ENCODE data around the gene TMEM131.

The TMEM131 gene

DNA sequence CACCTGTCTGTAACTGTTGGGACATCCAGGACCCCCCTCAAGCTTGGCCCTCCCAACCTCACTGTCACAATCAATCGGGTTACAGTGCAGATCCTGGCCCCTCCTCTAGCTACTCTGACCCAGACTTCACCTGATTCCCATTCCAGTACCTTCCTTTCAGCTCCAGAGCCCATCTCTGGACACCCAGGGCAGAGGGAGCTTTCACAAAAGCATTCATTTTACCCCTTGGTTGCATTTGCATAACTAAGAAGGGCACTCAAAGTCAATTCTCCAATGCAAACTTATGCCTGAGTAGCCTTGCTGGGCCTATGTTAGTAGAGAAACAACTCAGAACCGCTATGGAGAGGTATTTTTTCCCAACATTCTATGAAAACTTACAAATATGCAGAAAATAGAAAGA lies 275.0 kb downstream of the TMEM131 start:
- TF ChIP-seq, protein P1, sequence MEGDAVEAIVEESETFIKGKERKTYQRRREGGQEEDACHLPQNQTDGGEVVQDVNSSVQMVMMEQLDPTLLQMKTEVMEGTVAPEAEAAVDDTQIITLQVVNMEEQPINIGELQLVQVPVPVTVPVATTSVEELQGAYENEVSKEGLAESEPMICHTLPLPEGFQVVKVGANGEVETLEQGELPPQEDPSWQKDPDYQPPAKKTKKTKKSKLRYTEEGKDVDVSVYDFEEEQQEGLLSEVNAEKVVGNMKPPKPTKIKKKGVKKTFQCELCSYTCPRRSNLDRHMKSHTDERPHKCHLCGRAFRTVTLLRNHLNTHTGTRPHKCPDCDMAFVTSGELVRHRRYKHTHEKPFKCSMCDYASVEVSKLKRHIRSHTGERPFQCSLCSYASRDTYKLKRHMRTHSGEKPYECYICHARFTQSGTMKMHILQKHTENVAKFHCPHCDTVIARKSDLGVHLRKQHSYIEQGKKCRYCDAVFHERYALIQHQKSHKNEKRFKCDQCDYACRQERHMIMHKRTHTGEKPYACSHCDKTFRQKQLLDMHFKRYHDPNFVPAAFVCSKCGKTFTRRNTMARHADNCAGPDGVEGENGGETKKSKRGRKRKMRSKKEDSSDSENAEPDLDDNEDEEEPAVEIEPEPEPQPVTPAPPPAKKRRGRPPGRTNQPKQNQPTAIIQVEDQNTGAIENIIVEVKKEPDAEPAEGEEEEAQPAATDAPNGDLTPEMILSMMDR (conservative IDR thresholded peaks at IDR 0.05; ENCODE audit: low read length): no peak
- H3K4me3 ChIP-seq (ENCODE audit: low read length): no peak overlapping the region
- no peak for DNase-seq (ENCODE audit: low read depth)

DNA sequence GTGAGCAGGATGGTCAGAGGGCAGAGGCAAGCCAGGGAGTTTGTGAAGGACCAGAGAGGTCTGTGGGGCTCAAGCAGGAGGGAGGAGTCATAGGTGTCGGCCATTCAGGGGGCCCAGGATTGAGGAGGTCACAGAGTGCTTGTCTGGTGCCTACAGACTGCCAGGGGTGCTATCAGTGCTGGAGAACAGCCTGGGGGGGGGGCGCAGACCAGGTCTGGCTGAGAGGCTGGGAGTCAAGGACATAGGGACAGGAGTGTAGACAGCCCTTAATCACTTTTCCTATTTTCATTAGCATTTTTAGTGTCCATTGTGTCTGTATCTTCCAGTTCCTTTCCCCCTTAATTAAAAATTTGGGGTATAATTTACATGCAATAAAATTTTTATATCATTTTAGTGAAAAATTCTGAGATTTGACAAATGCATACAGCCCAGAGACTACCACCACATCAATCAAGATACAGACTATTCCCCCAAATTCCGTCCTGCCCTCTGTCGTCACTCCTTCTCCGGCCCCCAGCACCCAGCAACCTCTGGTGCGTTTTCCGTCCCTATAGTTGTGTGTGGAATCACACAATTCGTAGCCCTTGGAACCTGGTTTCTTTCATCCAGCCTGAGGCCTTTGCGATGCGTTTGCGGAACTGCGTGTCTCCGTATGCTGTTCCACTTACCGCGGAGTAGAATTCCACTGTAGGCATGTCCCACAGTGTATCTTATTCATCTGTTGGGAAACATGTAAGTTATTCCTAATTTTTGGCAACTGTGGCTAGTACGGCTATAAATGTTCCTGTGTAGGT lies 276.2 kb downstream of the TMEM131 start:
- H3K4me3 ChIP-seq (ENCODE audit: low read length): no peak overlapping the region
- DNase-seq (ENCODE audit: low read depth): no peak
- TF ChIP-seq, protein P1 (conservative IDR thresholded peaks at IDR 0.05; ENCODE audit: low read length): no peak

GRCh38 chr2:97718942-97719341 lies 276.8 kb downstream of the TMEM131 start:
- H3K4me3 ChIP-seq (ENCODE audit: low read length): no peak overlapping the region
- TF ChIP-seq, protein P1 (conservative IDR thresholded peaks at IDR 0.05; ENCODE audit: low read length): no peak
- no peak for DNase-seq (ENCODE audit: low read depth)

DNA sequence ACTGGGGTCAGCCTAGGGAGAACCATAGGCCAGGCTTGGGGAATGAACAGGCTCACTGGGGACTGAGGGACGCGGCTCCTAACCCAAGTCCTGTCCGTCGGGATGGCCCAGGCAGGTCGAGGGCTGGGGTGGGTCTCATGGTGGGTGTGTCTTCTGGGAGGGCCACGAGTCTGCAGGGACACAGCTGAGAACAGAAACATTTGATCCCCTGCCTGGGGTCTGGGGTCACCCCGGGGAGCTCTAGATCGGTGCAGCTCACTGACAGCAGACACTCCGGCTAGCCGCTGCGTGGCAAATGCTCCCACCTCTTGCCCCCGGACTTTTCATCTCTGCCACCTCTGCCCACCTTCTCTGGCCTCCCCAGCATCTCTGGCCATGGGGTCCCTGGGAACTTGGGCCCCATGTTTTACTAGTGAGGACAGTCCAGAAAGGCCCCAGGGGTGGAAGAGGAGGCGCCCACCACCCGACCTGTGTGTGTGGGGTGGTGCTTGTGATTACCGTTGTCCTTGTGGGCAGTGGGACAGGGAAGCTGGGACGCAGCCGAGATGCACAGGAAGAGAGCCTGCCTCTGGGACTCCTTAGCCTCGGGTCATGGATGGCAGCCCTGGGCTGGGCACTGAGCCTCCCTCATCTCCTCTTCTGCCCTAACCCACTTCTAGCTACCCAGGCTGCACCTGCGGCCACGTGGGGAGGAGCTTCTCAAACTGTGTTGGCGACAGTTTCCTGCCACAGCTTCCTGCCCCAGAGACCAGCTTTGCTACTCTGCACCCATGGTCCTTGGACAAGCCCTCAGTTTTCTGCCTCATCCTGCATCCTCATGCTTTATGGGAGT lies 277.5 kb downstream of the TMEM131 start:
- H3K4me3 ChIP-seq (ENCODE audit: low read length): no peak overlapping the region
- TF ChIP-seq, protein P1 (conservative IDR thresholded peaks at IDR 0.05; ENCODE audit: low read length): no peak
- no peak for DNase-seq (ENCODE audit: low read depth)

- DNase-seq (ENCODE audit: low read depth): no peak
- TF ChIP-seq, protein P1 (conservative IDR thresholded peaks at IDR 0.05; ENCODE audit: low read length): no peak
These were observed 278.1 kb downstream of the TMEM131 start for GRCh38 chr2:97717613-97717995.

GRCh38 chr2:97716695-97717612 lies 278.8 kb downstream of the TMEM131 start:
- H3K4me3 ChIP-seq (ENCODE audit: low read length): no peak overlapping the region
- TF ChIP-seq, protein P1 (conservative IDR thresholded peaks at IDR 0.05; ENCODE audit: low read length): no peak

More at GRCh38 chr2:97717613-97717995, 278.1 kb downstream of the TMEM131 start:
- H3K4me3 ChIP-seq (ENCODE audit: low read length): no peak overlapping the region

More at GRCh38 chr2:97716695-97717612, 278.8 kb downstream of the TMEM131 start:
- no peak for DNase-seq (ENCODE audit: low read depth)

All from AG10803 (cell line).